GM12801 (cell line): Measurements from ENCODE around the gene TNFAIP2.

Experiments used
- TF ChIP-seq, protein P1 (sequence below): IDR thresholded peaks from one replicate; pipeline ENCODE4 v1.5.1; 2011; ENCODE audit warnings: control low read depth; ENCODE audit not compliant: insufficient read length; ENCODE audit errors: extremely low read depth

Gene TNFAIP2

DNA sequence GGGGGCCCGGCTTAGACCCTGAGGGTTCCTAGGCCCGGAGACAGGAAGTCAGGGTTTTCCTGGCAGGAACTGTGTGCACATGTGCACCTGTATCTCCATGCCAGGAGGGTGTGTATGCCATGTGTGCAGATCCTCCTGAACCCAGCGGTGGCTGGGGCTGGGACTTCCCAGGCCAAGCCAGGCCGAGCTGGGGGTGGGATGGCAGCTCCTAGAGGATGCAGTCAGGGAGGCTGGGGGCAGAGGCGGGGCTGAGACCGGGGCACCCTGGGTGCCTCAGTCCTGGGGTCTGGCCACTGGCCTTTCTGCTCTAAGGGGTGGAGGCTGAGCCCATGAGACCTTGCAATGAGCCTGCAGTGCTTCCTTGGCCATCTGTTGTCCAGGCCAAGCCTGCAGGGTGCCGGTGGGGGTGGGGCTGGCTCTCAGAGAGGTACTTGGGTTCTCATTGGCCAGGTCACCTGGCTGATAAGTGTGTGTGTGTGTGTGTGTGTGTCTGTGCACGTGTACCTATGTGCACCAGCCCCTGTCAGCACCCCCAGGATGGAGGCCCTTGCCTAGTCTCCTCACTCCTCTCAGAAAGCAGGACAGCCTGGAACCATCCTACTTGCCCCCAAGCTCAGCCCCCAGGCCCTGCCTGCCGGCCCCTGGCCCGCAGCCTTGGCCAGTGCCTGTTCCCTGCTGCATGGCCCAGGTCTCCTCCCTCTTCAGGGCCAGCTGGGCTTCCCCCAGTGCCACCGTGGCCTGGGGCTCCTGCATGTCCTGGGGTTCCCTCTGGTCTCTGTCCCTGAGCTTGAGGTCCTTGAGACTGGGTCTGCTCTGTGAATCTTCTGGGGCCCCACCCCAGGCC lies 10.6 kb upstream of the TNFAIP2 start:
- TF ChIP-seq, protein P1, sequence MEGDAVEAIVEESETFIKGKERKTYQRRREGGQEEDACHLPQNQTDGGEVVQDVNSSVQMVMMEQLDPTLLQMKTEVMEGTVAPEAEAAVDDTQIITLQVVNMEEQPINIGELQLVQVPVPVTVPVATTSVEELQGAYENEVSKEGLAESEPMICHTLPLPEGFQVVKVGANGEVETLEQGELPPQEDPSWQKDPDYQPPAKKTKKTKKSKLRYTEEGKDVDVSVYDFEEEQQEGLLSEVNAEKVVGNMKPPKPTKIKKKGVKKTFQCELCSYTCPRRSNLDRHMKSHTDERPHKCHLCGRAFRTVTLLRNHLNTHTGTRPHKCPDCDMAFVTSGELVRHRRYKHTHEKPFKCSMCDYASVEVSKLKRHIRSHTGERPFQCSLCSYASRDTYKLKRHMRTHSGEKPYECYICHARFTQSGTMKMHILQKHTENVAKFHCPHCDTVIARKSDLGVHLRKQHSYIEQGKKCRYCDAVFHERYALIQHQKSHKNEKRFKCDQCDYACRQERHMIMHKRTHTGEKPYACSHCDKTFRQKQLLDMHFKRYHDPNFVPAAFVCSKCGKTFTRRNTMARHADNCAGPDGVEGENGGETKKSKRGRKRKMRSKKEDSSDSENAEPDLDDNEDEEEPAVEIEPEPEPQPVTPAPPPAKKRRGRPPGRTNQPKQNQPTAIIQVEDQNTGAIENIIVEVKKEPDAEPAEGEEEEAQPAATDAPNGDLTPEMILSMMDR = no peak

DNA sequence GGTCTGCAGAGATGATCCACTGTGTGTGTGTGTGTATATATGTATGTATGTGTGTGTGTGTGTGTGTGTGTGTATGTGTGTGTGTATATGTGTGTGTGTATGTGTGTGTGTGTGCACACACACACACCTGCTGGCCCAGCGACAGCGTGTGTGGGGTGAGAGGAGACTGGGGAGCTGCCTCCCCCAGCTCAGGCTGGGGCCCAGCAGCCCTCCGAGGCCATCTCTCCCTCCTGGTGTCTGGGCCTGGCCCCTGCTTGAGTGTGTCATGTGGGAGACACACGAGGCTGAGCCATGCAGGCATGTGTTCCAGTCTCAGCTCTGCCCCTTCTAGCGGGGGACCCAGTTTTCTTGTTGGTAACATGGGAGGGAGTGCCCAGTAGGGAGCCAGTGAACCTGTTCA lies 10.0 kb upstream of the TNFAIP2 start:
- TF ChIP-seq, protein P1 = no peak

DNA sequence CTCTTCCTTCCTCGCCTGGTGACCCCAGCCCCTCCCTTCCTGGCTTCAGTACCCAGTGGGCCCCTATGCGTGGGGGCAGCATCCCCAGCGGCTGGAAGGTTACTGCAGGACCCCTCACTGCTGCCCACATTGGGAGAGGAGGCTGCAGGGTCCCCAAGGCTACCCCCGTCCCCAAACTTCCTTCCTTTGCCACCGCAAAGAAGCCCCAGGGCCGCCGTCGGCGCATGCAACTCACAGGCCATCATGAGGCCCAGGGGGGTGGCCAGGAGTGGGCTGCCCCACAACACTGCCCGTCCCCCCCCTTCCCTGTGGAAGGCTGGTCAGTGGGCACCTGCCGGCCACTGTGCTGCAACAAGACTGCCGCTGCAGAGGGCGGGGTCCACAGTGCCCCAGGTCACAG lies 9.5 kb upstream of the TNFAIP2 start:
- TF ChIP-seq, protein P1 = no peak

GRCh38 chr14:103115845-103116572 lies 7.3 kb upstream of the TNFAIP2 start:
- TF ChIP-seq, protein P1 = no peak

- TF ChIP-seq, protein P1 = no peak
Observed at GRCh38 chr14:103116636-103117035, 6.6 kb upstream of the TNFAIP2 start.

GRCh38 chr14:103118018-103118662 lies 5.1 kb upstream of the TNFAIP2 start:
- TF ChIP-seq, protein P1 = no peak
